Panc1 (cell line): Measurements from ENCODE around the gene OGFRL1. TPM values are rescaled to one million over a fixed set of nuclear protein-coding genes. Genes with fewer than 3 reads are reported as not detected.

ENCODE experiments used
- ATAC-seq: fragments of 200-7000 bp; cut with Tn5 transposase; 2 replicates; pipeline ENCODE4 v1.9.1; 2020; ENCODE audit warnings: mild to moderate bottlenecking, moderate library complexity
- BruUV-seq: library from RNA; stranded (reverse); fragments of 400-500 nt; replicated peaks from 2 replicates; lab custom pipeline; 2021; lab: Mats Ljungman, UMichigan
- CTCF ChIA-PET: fragments of 300-600 bp; sonication (Branson Sonifier 250); formaldehyde crosslinking; loops from one replicate; lab custom pipeline; 2022; ENCODE audit warnings: antibody characterized with exemption; lab: Charles Lee
- POLR2A ChIA-PET: fragments of 300-600 bp; sonication (Branson Sonifier 250); formaldehyde crosslinking; loops from one replicate; lab custom pipeline; 2022; ENCODE audit warnings: antibody characterized with exemption; lab: Charles Lee
- DNase-seq: peaks from one replicate; pipeline ENCODE4 v3.0.0-alpha.2; 2010; ENCODE audit warnings: low read depth, low spot score
- H3K27ac ChIP-seq: 2 replicates; pipeline ENCODE4 v1.5.1; 2011; ENCODE audit warnings: mild to moderate bottlenecking, low read length, inconsistent platforms
- H3K27me3 ChIP-seq: fragments of 200-500 bp; sonication (Bioruptor generic); 2 replicates; pipeline ENCODE4 v1.6.0; 2014; ENCODE audit warnings: low read length, inconsistent platforms; ENCODE audit not compliant: control insufficient read depth, insufficient read depth
- H3K36me3 ChIP-seq: fragments of 200-500 bp; sonication (Bioruptor generic); 2 replicates; pipeline ENCODE4 v1.5.1; 2014; ENCODE audit warnings: inconsistent platforms, mild to moderate bottlenecking, low read length, moderate library complexity; ENCODE audit not compliant: control insufficient read depth, insufficient read depth
- H3K4me1 ChIP-seq: 2 replicates; pipeline ENCODE4 v1.5.1; 2011; ENCODE audit warnings: inconsistent platforms, mild to moderate bottlenecking, low read length, moderate library complexity; ENCODE audit not compliant: control insufficient read depth, insufficient read depth
- H3K4me3 ChIP-seq, 2 experiments: 2 replicates each; pipeline ENCODE4 v1.5.1; 2011 to 2012; ENCODE audit warnings: low read depth in 2 of 2, low read length in 2 of 2, mild to moderate bottlenecking in 2 of 2, inconsistent platforms in 1 of 2, moderate library complexity in 1 of 2
- H3K9me3 ChIP-seq: fragments of 200-500 bp; sonication (Bioruptor generic); 2 replicates; pipeline ENCODE4 v1.5.1; 2014; ENCODE audit warnings: low read depth, mild to moderate bottlenecking, inconsistent platforms, low read length, moderate library complexity; ENCODE audit not compliant: control insufficient read depth, insufficient read depth
- CTCF ChIP-seq: fragments of 450-650 bp; IDR thresholded peaks from 2 replicates; pipeline ENCODE4 v1.5.1; 2017; ENCODE audit warnings: mild to moderate bottlenecking
- POLR2AphosphoS5 ChIP-seq: IDR thresholded peaks from 2 replicates; pipeline ENCODE4 v1.6.1; 2012; ENCODE audit warnings: mild to moderate bottlenecking, low read depth, low read length, moderate library complexity
- REST ChIP-seq, 2 experiments: IDR thresholded peaks; 2 replicates each; pipeline ENCODE4 v1.6.1; 2011 to 2012; ENCODE audit warnings: low read depth in 2 of 2, control low read depth in 1 of 2, low read length in 1 of 2, mild to moderate bottlenecking in 1 of 2, moderate library complexity in 1 of 2; ENCODE audit not compliant: insufficient read depth in 1 of 2
- SIN3A ChIP-seq: IDR thresholded peaks from 2 replicates; pipeline ENCODE4 v1.6.1; 2012; ENCODE audit warnings: low read depth, mild to moderate bottlenecking, low read length, moderate library complexity, borderline replicate concordance; ENCODE audit not compliant: insufficient read depth
- TCF7L2 ChIP-seq: IDR thresholded peaks from 2 replicates; pipeline ENCODE4 v1.6.1; 2011; ENCODE audit warnings: mild to moderate bottlenecking, low read depth, low read length, inconsistent platforms
- in situ Hi-C: cut with HindIII; loops from 2 replicates; pipeline ENCODE4 v1.10.0; 2016; ENCODE audit warnings: low sequenced_read_pairs, low pct_unique_long_range_greater_than_20kb
- intact Hi-C: fragments of 100-400 bp; cut with micrococcal nuclease; formaldehyde crosslinking; loops from one replicate; pipeline ENCODE4 v1.10.0; 2022; ENCODE audit not compliant: unreplicated experiment
- total RNA-seq: library from RNA; stranded (reverse); gene quantifications from one replicate; pipeline ENCODE4 v1.2.1, GENCODE V29; 2021; ENCODE audit not compliant: unreplicated experiment

Gene OGFRL1
- total RNA-seq, 1 experiment from 2014 or later = 17.2 TPM

GRCh38 chr6:71301546-71301945, 12.9 kb downstream of the OGFRL1 start:
- CTCF ChIA-PET = no interaction called here
- H3K4me3 ChIP-seq = no peak overlapping the region
- POLR2A ChIA-PET = no interaction called here

GRCh38 chr6:71309656-71310055, 21.0 kb downstream of the OGFRL1 start:
- H3K4me3 ChIP-seq = no peak overlapping the region
- H3K9me3 ChIP-seq = no peaks in the 10 kb centered on the region
- no peak overlapping the region for H3K27ac ChIP-seq
- intact Hi-C loops (no loop called here), in situ Hi-C loops (no loop called here)
- no peaks in the 10 kb centered on the region for H3K27me3 ChIP-seq
- no peaks in the 10 kb centered on the region for H3K4me1 ChIP-seq
- DNase-seq (no peak), ATAC-seq (no peak)
- TF ChIP-seq REST (IDR thresholded peaks at IDR 0.05; ENCODE audit: insufficient read depth in 1 of 2, low read depth in 2 of 2, low read length in 1 of 2) = no peak
- TF ChIP-seq POLR2AphosphoS5 = no peak
- TF ChIP-seq TCF7L2 = no peak
- TF ChIP-seq SIN3A = no peak
- TF ChIP-seq CTCF = no peak
- H3K36me3 ChIP-seq = no peaks in the 10 kb centered on the region
- CTCF ChIA-PET = no interaction called here
- POLR2A ChIA-PET = no interaction called here
- BruUV-seq = no TSS peak

More at GRCh38 chr6:71301546-71301945, 12.9 kb downstream of the OGFRL1 start:
- H3K27me3 ChIP-seq = no peaks in the 10 kb centered on the region
- H3K36me3 ChIP-seq = no peaks in the 10 kb centered on the region
- TF ChIP-seq REST (IDR thresholded peaks at IDR 0.05; ENCODE audit: insufficient read depth in 1 of 2, low read depth in 2 of 2, low read length in 1 of 2) (no peak), SIN3A (no peak), CTCF (no peak), TCF7L2 (no peak), POLR2AphosphoS5 (no peak)
- BruUV-seq = TSS peak; percentile 43
- no peak overlapping the region for H3K27ac ChIP-seq
- DNase-seq (no peak), ATAC-seq (no peak)
- no peaks in the 10 kb centered on the region for H3K9me3 ChIP-seq
- in situ Hi-C loops (no loop called here), intact Hi-C loops (no loop called here)
- H3K4me1 ChIP-seq = no peaks in the 10 kb centered on the region
